Thyroid gland (tissue), 4 donors: ENCODE results near the gene USH1G. TPM values are rescaled to one million over a fixed set of nuclear protein-coding genes. Genes with fewer than 3 reads are reported as not detected.

ENCODE experiments used
- DNase-seq, 2 donors: peaks; one replicate each; pipeline ENCODE4 v3.0.0-alpha.2; 2019
- H3K27ac ChIP-seq, 3 donors: fragments of 200-600 bp; sonication (generic); 1 replicate in 2 of 3; 2 replicates in 1 of 3; pipeline ENCODE4 v1.5.1; 2016 to 2019; ENCODE audit warnings: mild to moderate bottlenecking in 1 of 3, moderate library complexity in 1 of 3
- H3K27me3 ChIP-seq: fragments of 200-600 bp; sonication (generic); one replicate; pipeline ENCODE4 v1.5.1; 2019
- H3K36me3 ChIP-seq, 2 donors: fragments of 200-600 bp; sonication (generic); one replicate each; pipeline ENCODE4 v1.5.1; 2016 to 2019
- H3K4me1 ChIP-seq, 2 donors: fragments of 200-600 bp; sonication (generic); one replicate each; pipeline ENCODE4 v1.5.1; 2017 to 2019
- H3K4me3 ChIP-seq, 3 donors: fragments of 200-600 bp; sonication (generic); replicated peaks in 1 of 3; 1 replicate in 2 of 3; 2 replicates in 1 of 3; pipeline ENCODE4 v1.5.1; 2016; ENCODE audit warnings: mild to moderate bottlenecking in 1 of 3
- H3K9me3 ChIP-seq: fragments of 200-600 bp; sonication (generic); one replicate; pipeline ENCODE4 v1.5.1; 2017
- POLR2A ChIP-seq, 2 donors: fragments of 450-650 bp; IDR thresholded peaks; one replicate each; pipeline ENCODE4 v1.6.1; 2017; ENCODE audit warnings: antibody characterized with exemption in 2 of 2, mild to moderate bottlenecking in 2 of 2, moderate library complexity in 1 of 2
- WGBS, 2 donors: methylation state at CpG; one replicate each; pipeline ENCODE4 v1.1.5; 2017; 5-methylcytosine and 5-hydroxymethylcytosine counted together
- intact Hi-C: fragments of 100-400 bp; cut with DNase I; formaldehyde crosslinking; loops from one replicate; pipeline ENCODE4 v1.15.1; 2023
- total RNA-seq, 4 donors: library from RNA; depleted of rRNA; stranded (reverse); fragments of >200 nt; gene quantifications; one replicate each; pipeline ENCODE4 v1.2.3, GENCODE V29; 2016
- TF ChIP-seq, protein P1 (sequence below), 6 experiments: fragments of 200-600 bp in 3 of 6; fragments of 450-650 bp in 3 of 6; sonication (generic) in 3 of 6; IDR thresholded peaks; one replicate each; pipeline ENCODE4 v1.5.1; 2016 to 2019; ENCODE audit warnings: antibody characterized with exemption in 6 of 6, mild to moderate bottlenecking in 2 of 6, inconsistent platforms in 1 of 6, moderate library complexity in 1 of 6

The USH1G gene
- total RNA-seq, 4 donors from 2014 or later: not detected

DNA sequence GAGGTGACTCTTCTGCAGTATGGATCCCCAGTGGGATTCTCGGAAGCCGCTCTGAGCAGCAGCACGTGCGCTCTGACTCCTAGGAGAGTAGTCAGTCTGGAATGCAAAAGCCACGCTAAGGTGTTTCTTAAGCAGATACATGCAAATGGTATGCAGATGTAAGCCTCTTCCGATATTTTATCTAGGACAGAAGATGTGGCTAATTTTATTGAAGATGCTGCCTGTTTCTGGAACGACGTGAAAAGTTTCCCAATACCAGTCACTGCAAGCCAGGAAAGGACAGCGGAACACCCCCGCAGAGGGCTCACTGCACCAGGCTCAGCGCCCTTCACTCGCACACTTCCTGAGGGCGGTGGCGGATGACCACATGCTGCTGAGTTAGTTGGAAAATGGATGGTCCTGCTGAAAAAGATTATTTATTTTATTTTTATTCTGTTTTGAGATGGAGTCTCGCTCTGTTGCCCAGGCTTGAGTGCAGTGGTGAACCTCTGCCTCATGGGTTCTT lies 39.8 kb downstream of the USH1G start:
- 65 to 81% methylated on average over 15 of the region's 15 CpGs for WGBS, 2 donors
- TF ChIP-seq POLR2A (IDR thresholded peaks at IDR 0.05): no peak
- TF ChIP-seq, protein P1, sequence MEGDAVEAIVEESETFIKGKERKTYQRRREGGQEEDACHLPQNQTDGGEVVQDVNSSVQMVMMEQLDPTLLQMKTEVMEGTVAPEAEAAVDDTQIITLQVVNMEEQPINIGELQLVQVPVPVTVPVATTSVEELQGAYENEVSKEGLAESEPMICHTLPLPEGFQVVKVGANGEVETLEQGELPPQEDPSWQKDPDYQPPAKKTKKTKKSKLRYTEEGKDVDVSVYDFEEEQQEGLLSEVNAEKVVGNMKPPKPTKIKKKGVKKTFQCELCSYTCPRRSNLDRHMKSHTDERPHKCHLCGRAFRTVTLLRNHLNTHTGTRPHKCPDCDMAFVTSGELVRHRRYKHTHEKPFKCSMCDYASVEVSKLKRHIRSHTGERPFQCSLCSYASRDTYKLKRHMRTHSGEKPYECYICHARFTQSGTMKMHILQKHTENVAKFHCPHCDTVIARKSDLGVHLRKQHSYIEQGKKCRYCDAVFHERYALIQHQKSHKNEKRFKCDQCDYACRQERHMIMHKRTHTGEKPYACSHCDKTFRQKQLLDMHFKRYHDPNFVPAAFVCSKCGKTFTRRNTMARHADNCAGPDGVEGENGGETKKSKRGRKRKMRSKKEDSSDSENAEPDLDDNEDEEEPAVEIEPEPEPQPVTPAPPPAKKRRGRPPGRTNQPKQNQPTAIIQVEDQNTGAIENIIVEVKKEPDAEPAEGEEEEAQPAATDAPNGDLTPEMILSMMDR (IDR thresholded peaks at IDR 0.05): no peak
- DNase-seq: no peak
- H3K27me3 ChIP-seq: no peaks in the 10 kb centered on the region
- no peak overlapping the region for H3K4me3 ChIP-seq
- H3K9me3 ChIP-seq: no peaks in the 10 kb centered on the region
- peaks cover 3 to 5% of the 10 kb centered on the region in 2 donors for H3K4me1 ChIP-seq
- no peak overlapping the region for H3K27ac ChIP-seq
- no peaks in the 10 kb centered on the region for H3K36me3 ChIP-seq
- intact Hi-C loops: no loop called here

DNA sequence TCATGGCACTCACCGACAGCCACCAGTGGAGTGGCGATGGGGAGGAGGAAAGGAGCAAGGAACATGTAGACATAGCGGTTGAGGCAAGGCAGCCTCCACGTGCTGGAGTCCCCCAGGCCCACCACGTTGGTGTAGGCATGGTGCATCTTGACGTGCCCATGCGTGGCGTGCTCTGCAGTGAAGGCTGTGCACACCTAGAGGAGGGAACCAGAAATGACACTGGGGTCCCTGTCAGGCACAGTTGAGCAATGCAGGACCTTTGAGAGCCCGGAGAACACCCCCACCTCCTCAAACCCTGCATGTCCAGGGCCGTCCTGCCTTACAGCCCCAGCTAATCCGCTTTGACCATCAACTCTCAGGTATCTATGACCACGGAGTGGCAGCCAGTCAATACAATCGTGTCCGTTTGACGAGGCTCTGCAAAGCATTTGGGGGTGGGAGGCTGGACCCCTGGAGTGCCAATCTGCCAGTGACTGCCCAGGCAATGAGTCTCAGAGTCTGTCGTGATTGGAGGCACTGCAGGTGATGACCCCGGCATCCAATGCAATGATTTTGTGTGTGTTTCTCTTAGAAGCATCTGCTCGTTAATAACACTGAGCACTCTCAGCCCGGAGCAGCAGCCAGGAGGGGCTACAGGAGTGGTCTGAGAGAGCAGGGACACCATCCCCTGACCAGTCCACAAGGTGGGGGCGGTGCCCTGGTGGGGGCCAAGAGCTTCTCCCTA lies 40.4 kb downstream of the USH1G start:
- 60 to 77% methylated on average over 15 to 19 of the region's 20 CpGs for WGBS, 2 donors

DNA sequence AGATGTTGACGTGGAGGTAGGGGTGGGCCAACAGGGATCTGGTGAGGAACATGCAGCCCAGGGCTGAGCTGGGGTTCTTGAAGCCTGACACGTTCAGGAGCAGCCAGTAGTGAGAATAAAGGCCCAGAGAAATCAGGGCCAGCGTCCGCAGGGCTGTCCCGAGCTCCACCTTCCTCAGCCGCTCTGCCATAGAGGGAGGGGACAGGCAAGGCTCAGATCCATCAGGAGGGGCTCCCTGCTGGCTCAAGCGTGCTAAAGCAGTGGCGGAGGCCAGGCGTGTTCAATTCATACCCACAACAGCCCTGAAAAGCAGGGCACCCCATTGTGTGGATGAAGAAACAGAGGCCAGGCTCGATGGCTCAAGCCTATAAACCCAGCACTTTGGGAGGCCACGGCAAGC lies 42.0 kb downstream of the USH1G start:
- H3K27me3 ChIP-seq: no peaks in the 10 kb centered on the region
- WGBS, 2 donors: 70 to 79% methylated on average over 5 to 10 of the region's 11 CpGs
- H3K36me3 ChIP-seq: no peaks in the 10 kb centered on the region
- DNase-seq: no peak
- intact Hi-C loops: no loop called here
- H3K27ac ChIP-seq: no peak overlapping the region
- peaks cover 14 to 24% of the 10 kb centered on the region in 2 donors for H3K4me1 ChIP-seq
- no peak for TF ChIP-seq POLR2A (IDR thresholded peaks at IDR 0.05)
- TF ChIP-seq, protein P1 (IDR thresholded peaks at IDR 0.05): no peak
- H3K9me3 ChIP-seq: no peaks in the 10 kb centered on the region
- no peak overlapping the region for H3K4me3 ChIP-seq

More for the DNA sequence above, 40.4 kb downstream of the USH1G start:
- intact Hi-C loops: no loop called here
- no peak overlapping the region for H3K27ac ChIP-seq
- TF ChIP-seq, protein P1 (IDR thresholded peaks at IDR 0.05): no peak
- no peak for TF ChIP-seq POLR2A (IDR thresholded peaks at IDR 0.05)
- H3K9me3 ChIP-seq: no peaks in the 10 kb centered on the region
- H3K36me3 ChIP-seq: no peaks in the 10 kb centered on the region
- peaks cover 9 to 11% of the 10 kb centered on the region in 2 donors for H3K4me1 ChIP-seq
- H3K27me3 ChIP-seq: no peaks in the 10 kb centered on the region
- no peak for DNase-seq
- H3K4me3 ChIP-seq: no peak overlapping the region

DNA sequence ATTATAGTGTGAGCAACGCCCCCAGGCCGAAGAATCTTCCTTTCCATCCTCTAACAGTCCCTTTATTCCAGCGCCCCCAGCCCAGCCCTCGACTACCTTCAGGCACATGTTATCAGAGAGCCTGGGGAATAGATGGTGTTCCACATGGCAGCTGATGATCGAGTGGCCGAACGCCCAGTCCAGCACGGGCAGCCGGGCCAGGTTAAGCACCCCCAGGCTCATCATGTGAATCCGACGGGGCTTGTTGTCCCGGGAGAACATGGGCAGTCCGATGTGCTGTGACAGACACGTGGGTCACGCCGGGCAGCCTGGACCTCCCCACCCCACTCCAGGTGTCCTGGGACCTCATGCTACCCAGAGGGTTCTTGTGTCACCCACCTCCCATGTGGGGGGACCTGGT lies 43.7 kb downstream of the USH1G start:
- Histone ChIP-seq H3K9me3 (no peaks in the 10 kb centered on the region), H3K27ac (no peak overlapping the region), H3K4me1 (peaks cover 14 to 24% of the 10 kb centered on the region in 2 donors), H3K4me3 (no peak overlapping the region), H3K36me3 (no peaks in the 10 kb centered on the region), H3K27me3 (no peaks in the 10 kb centered on the region)
- 86 to 91% methylated on average over 4 to 5 of the region's 16 CpGs for WGBS, 2 donors
- DNase-seq: no peak
- intact Hi-C loops: no loop called here
- no peak for TF ChIP-seq POLR2A (IDR thresholded peaks at IDR 0.05)
- TF ChIP-seq, protein P1 (IDR thresholded peaks at IDR 0.05): no peak

DNA sequence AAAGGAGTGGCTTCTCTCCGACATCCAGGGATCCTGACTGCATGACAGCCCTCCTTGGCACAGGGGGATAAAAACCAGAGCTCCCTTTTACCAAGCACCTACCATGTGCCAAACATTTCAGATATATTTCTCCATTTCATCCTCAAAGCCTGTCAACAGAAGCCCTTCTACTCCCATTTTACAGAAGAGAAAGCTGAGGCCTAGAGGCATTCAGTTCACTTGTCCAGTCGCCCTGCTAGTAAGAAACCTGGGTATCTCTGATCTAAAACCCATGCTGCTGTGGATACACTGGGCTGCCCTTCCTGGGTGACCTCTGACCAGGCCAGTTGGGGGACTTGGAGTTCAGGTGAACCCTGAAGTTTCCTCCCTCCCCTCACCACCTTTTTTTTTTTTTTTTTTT lies 44.4 kb downstream of the USH1G start:
- Histone ChIP-seq H3K36me3 (no peaks in the 10 kb centered on the region), H3K4me1 (peaks cover 14 to 30% of the 10 kb centered on the region in 2 donors), H3K4me3 (no peak overlapping the region), H3K27me3 (no peaks in the 10 kb centered on the region), H3K27ac (no peak overlapping the region), H3K9me3 (no peaks in the 10 kb centered on the region)
- 83 to 91% methylated on average over 2 of the region's 2 CpGs for WGBS, 2 donors
- intact Hi-C loops: no loop called here
- TF ChIP-seq POLR2A (IDR thresholded peaks at IDR 0.05): no peak
- TF ChIP-seq, protein P1 (IDR thresholded peaks at IDR 0.05): no peak
- DNase-seq: no peak
